Neural progenitor cell (in vitro differentiated cells): ENCODE measurements around the gene GABRR1.

Experiments used
- EZH2 ChIP-seq: fragments of 200-600 bp; sonication (generic); IDR thresholded peaks from 2 replicates; pipeline ENCODE4 v1.6.1; 2017; ENCODE audit warnings: antibody characterized with exemption, mild to moderate bottlenecking, moderate library complexity
- EZH2phosphoT487 ChIP-seq: fragments of 200-600 bp; sonication (generic); IDR thresholded peaks from 2 replicates; pipeline ENCODE4 v1.6.1; 2017; ENCODE audit warnings: antibody characterized with exemption
- TF ChIP-seq, protein P1 (sequence below): fragments of 200-600 bp; sonication (generic); IDR thresholded peaks from 2 replicates; pipeline ENCODE4 v1.5.1; 2017; ENCODE audit warnings: antibody characterized with exemption, mild to moderate bottlenecking

DNA sequence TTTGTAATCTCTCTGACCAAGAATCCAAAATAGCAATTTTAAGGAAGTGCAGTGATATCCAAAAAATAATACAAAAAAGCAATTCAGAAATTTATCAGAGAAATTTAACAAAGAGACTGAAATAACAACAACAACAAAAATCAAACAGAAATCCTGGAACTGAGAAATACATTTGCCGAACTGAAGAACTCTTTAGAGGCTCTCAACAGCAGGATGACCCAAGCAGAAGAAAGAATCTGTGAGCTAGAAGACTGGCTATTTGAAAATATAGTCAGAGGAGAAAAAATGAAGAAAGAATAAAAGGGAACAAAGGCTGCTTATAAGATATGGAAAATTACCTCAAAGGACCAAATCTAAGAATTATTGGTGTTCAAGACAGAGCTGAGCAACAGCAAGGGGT lies 22.6 kb downstream of the GABRR1 start:
- TF ChIP-seq, protein P1, sequence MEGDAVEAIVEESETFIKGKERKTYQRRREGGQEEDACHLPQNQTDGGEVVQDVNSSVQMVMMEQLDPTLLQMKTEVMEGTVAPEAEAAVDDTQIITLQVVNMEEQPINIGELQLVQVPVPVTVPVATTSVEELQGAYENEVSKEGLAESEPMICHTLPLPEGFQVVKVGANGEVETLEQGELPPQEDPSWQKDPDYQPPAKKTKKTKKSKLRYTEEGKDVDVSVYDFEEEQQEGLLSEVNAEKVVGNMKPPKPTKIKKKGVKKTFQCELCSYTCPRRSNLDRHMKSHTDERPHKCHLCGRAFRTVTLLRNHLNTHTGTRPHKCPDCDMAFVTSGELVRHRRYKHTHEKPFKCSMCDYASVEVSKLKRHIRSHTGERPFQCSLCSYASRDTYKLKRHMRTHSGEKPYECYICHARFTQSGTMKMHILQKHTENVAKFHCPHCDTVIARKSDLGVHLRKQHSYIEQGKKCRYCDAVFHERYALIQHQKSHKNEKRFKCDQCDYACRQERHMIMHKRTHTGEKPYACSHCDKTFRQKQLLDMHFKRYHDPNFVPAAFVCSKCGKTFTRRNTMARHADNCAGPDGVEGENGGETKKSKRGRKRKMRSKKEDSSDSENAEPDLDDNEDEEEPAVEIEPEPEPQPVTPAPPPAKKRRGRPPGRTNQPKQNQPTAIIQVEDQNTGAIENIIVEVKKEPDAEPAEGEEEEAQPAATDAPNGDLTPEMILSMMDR = no peak
- TF ChIP-seq EZH2 (no peak), EZH2phosphoT487 (no peak)
